ENCODE results near the gene DHDDS.
"Not testable (repeated sequence)": the region's sequence is repeated elsewhere in the genome, so short reads cannot be mapped to it uniquely, and the experiment has no call there.

Gene DHDDS

DNA sequence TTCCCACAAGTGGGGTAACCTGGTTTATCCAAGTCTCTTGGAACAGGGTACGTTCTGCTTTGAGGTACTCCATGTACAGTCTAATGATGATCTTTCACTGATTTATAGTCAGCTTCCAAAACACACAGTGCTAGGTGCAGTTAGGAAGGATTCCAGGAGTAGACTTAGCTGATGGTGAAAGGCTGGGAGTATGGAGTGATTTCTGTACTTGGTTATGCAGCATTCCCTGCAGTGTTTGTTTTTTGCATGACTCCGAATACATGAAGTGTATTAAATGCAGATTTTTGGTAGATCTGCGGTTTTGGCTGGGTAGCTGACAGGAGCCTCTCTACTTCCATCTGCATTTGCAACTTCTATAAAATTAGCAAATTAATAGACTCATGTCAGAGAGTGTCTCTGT, 43.9 kb downstream of the DHDDS start:
- no peak for DNase-seq (ENCODE audit: low spot score)

- DNase-seq (ENCODE audit: low spot score) = no peak
Measured at GRCh38 chr1:26476958-26477357, 44.8 kb downstream of the DHDDS start.

- DNase-seq (ENCODE audit: low spot score) = no peak
Measured at GRCh38 chr1:26477446-26478152, 45.5 kb downstream of the DHDDS start.

DNA sequence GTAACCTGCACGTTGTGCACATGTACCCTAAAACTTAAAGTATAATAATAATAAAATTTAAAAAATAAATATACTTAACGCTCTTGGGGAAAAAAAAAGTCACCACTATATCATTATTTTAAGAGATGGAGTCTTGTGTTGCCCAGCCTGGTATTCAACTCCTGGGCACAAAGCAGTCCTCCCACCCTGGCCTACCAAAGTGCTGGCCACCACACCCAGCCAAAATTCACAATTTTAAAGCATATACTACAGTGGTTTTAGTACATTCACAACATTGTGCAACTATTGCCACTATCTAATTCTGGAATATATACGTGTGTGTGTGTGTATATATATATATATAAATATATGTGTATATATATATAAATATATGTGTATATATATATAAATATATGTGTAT, 46.0 kb downstream of the DHDDS start:
- no peak for DNase-seq (ENCODE audit: low spot score)

DNA sequence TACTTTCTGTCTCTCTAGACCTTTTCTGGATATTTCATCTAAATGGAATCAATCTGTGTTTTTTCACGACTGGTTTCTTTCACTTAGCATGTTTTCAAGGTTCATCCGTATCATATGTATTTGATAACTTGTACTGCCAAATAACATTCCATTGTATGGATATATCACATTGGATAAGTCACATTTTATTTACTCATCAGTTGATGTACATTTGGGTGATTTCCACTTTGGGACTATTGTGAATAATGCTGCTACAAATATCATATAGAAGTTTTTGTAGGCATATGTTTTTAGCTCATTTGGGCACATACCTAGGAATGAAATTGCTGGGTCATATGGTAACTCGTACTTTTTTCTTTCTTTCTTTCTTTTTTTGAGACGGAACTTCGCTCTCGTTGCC, 46.9 kb downstream of the DHDDS start:
- no peak for DNase-seq (ENCODE audit: low spot score)

- peak; percentile 13 for DNase-seq (ENCODE audit: low spot score)
Measured at GRCh38 chr1:26482921-26483320, 50.8 kb downstream of the DHDDS start.

DNA sequence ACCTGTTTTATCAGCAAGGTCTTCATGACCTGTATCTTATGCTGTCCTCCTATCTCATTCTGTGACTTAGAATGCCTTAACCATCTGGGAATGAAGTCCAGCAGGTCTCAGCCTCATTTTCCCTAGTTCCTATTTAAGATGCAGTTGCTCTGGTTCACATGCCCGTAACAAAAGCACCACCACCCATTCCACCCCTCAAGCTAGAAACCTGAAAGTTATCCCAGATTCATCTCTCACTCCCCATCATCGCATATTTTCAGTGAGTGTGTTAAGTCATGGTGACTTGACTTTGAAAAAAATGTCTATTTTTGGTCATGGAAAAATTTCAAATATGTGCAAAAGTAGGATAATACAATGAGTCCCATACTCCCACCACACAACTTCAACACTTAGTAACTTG, 51.9 kb downstream of the DHDDS start:
- DNase-seq (ENCODE audit: low spot score) = peak; percentile 35

GRCh38 chr1:26490155-26490554, 58.0 kb downstream of the DHDDS start:
- no peak for DNase-seq (ENCODE audit: low spot score)

DNA sequence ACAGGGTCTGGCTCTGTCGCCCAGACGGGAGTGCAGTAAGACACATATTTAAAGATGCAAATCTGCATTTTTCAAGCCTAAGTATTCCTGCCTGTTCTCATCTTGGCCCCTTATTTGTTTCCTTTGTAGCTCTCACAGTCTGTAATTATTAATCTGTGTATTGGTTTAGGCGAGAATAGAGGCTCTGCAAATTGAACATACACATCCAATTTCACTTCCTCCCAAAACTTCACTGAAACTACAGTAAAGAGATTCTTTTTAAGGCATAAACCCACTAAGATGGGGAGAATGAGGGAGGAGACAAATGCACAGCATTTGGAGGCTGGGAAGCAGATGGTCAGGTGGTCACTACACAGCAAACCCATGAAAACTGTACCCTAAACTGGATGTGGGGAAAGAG, 61.1 kb downstream of the DHDDS start:
- DNase-seq (ENCODE audit: low spot score) = no peak

DNA sequence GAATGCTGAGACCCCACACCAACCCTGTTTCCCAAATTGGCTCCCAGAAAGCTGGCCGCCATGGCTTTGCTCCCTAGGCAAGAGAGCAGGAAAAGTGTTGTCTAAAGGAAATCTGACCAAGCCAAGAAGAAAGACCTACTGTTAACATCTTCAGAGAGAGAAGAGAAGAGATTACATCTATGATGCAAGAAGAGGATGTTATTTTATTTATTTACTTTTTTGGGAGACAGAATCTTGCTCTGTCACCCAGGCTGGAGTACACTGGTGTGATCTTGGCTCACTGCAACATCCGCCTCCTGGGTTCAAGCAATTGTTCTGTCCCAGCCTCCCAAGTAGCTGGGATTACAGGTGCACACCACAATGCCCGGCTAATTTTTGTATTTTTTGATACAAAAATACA, 61.8 kb downstream of the DHDDS start:
- no peak for DNase-seq (ENCODE audit: low spot score)

- DNase-seq (ENCODE audit: low spot score) = no peak
Measured at GRCh38 chr1:26496861-26497260, 64.7 kb downstream of the DHDDS start.

DNA sequence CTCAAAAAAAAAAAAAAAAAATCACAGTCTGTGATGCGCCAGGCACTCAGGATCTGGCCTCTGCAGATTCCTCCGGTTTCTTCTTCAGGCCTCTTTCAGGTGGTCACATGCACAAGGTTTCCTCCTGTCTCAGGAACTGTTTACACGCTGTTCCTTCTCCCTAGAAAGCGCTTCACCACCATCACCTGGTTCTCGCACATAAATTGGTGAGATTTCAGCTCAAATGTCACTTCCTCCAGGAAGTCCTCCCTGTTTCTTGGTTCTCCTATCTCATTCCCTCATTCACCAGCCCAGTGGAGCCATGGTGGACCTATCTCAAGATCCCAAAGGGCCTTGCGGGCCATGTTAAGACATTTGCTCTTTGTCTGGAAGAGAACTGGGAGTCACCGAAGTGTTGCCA, 66.8 kb downstream of the DHDDS start:
- no peak for DNase-seq (ENCODE audit: low spot score)

- peak; percentile 95 for DNase-seq (ENCODE audit: low spot score)
Measured at GRCh38 chr1:26500488-26501175, 68.5 kb downstream of the DHDDS start.

GRCh38 chr1:26510711-26511110, 78.6 kb downstream of the DHDDS start:
- DNase-seq (ENCODE audit: low spot score) = not testable (repeated sequence)

GRCh38 chr1:26515836-26516235, 83.7 kb downstream of the DHDDS start:
- not testable (repeated sequence) for DNase-seq (ENCODE audit: low spot score)

DNA sequence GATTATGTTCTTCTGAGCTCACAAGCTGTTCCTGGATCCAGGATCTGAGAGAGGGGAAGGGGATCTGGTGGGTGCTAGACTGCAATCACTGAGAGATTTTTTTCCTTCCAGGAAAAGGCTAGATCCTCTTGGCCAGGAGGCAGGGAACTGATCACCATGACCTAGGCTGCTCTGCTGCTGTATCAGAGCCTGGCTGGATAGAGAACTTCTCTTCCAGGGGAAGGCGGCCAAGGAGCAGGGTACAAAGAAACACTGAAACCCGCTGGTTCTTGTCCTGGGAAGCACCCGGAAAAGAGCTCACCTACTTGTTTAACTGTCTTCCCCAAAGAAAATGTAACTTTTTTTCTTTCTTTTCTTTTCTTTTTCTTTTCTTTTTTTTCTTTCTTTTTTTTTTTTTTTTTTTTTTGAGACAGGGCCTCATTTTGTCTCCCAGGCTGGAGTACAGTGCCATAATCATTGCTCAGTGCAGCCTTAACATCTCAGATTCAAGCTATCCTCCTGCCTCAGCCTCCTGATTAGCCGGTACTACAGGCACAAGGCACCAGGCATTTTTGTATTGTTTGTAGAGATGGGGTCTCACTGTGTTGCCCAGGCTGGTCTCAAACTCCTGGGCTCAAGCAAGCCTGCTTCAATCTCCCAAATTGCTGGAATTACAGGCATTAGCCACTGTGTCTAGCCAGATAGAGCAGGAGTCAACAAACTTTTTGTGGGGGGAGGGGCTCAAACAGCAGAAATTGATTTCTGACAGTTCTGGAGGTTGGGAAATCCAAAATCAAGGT, 85.1 kb downstream of the DHDDS start:
- DNase-seq (ENCODE audit: low spot score) = no peak

DNA sequence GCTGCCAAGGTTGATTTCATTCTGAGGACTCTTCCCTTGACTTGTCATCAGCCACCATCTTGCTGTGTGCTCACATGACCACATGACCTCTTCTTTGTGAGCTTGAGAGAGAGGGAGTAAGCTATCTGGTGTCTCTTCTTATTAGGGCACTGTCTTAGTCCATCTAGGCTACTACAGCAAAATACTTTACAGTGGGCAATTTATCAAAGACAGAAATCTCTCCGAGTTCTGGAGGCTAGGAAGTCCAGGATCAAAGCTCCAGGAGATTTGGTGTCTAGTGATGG, 85.6 kb downstream of the DHDDS start:
- no peak for DNase-seq (ENCODE audit: low spot score)

DNA sequence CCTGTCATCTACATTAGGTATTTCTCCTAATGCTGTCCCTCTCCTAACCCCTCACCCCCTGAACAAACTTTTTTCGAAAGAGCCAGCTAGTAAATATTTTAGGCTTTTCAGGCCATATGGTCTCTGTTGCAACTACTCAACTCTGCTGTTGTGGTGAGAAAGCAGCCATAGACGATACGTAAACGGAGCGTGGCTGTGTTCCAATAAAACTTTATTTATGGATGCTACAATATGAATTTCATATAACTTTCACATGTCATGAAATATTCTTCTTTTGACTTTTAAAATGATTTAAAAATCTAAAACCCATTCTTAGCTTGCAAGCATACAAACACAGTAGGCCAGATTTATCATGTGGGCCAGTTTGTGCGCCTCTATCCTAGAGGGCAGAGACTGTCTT, 86.2 kb downstream of the DHDDS start:
- DNase-seq (ENCODE audit: low spot score) = no peak

DNA sequence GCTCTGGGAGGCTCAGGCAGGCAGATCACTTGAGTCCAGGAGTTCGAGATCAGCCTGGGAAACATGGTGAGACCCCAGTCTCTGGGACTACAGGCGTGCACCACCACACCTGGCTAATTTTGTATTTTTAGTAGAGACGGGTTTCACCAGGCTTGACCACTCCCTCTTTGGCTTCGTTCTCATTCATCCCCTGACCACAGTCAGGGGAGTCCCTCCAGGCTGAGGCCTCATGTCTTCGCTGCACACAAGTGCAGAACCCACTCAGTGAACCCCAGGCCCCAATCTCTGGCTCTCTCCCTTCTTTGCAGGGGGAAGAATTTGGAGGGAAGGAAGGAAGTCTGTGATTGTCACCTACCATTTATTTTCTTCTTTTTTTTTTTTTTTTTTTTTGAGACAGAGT, 88.2 kb downstream of the DHDDS start:
- no peak for DNase-seq (ENCODE audit: low spot score)

Measured in GM03348 (cell line).